Gastroesophageal sphincter (tissue), 3 donors: ENCODE data around the gene GATAD2A.

Experiments
- EP300 ChIP-seq: sonication (generic); formaldehyde crosslinking; IDR thresholded peaks from one replicate; pipeline ENCODE4 v1.6.1; 2017; ENCODE audit warnings: antibody characterized with exemption, mild to moderate bottlenecking
- TF ChIP-seq, protein P1 (sequence below), 4 experiments: fragments of 200-600 bp in 2 of 4; fragments of 450-650 bp in 2 of 4; sonication (generic) in 1 of 4; IDR thresholded peaks; one replicate each; pipeline ENCODE4 v1.5.1; 2017 to 2019; ENCODE audit warnings: antibody characterized with exemption in 4 of 4, mild to moderate bottlenecking in 2 of 4, moderate library complexity in 2 of 4

DNA sequence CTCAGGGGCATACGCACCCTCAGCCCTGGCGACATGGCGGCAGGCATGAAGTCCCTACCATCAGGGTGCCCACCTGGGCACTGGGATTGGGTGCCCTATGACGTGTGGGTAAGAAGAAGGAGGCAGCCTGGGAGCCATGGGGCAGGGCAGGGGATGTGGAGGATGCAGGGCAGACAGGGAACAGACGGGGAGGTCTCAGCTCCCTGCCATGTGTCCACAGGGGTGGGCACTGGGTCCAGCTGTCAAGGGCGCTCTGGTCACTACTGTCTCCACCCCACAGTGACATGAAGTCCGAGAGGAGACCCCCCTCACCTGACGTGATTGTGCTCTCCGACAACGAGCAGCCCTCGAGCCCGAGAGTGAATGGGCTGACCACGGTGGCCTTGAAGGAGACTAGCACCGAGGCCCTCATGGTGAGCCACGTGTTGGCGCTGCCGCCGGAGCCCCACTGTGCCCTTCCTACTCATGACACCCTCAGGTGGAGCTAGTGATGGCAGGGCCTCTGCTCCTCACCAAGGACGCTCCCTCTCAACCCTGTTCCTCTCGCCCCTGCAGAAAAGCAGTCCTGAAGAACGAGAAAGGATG is 86.6 kb downstream of the GATAD2A start:
- TF ChIP-seq, protein P1, sequence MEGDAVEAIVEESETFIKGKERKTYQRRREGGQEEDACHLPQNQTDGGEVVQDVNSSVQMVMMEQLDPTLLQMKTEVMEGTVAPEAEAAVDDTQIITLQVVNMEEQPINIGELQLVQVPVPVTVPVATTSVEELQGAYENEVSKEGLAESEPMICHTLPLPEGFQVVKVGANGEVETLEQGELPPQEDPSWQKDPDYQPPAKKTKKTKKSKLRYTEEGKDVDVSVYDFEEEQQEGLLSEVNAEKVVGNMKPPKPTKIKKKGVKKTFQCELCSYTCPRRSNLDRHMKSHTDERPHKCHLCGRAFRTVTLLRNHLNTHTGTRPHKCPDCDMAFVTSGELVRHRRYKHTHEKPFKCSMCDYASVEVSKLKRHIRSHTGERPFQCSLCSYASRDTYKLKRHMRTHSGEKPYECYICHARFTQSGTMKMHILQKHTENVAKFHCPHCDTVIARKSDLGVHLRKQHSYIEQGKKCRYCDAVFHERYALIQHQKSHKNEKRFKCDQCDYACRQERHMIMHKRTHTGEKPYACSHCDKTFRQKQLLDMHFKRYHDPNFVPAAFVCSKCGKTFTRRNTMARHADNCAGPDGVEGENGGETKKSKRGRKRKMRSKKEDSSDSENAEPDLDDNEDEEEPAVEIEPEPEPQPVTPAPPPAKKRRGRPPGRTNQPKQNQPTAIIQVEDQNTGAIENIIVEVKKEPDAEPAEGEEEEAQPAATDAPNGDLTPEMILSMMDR (IDR thresholded peaks at IDR 0.05): no peak
- no peak for TF ChIP-seq EP300
